SK-N-SH (cell line): ENCODE measurements around the gene MMP2. TPM values are rescaled to one million over a fixed set of nuclear protein-coding genes. Genes with fewer than 3 reads are reported as not detected.

ENCODE experiments used
- CTCF ChIA-PET: fragments of 300-600, 350-600 bp; formaldehyde crosslinking; extraction: SDS; loops from one replicate; lab custom pipeline; 2021; lab: Yijun Ruan, JAX
- POLR2A ChIA-PET: fragments of 350-600 bp; sonication (Branson Sonifier 250); formaldehyde crosslinking; extraction: SDS; loops from one replicate; lab custom pipeline; 2020; ENCODE audit warnings: antibody characterized with exemption, inconsistent platforms; lab: Yijun Ruan, JAX
- DNase-seq: peaks from one replicate; pipeline ENCODE4 v3.0.0; 2012
- H2AFZ ChIP-seq: fragments of 200-600 bp; sonication (generic); 2 replicates; pipeline ENCODE4 v1.8.1; 2016; ENCODE audit warnings: antibody characterized with exemption, mild to moderate bottlenecking, low read depth
- H3F3A ChIP-seq: fragments of 200-600 bp; sonication (generic); replicated peaks from 2 replicates; pipeline ENCODE3; 2016; ENCODE audit warnings: antibody characterized with exemption, mild to moderate bottlenecking; ENCODE audit not compliant: insufficient read depth
- H3K27ac ChIP-seq, 2 experiments: fragments of 200-500 bp in 1 of 2; fragments of 200-600 bp in 1 of 2; sonication (Bioruptor generic) in 1 of 2; sonication (generic), shearing (Covaris generic) in 1 of 2; 2 replicates each; pipeline versions ENCODE4 v1.5.1 to v1.6.1; 2014 to 2016; ENCODE audit warnings: low read depth in 2 of 2, inconsistent platforms in 1 of 2, low read length in 1 of 2, mild to moderate bottlenecking in 1 of 2, mixed read lengths in 1 of 2
- H3K27me3 ChIP-seq: fragments of 200-600 bp; sonication (generic), shearing (Covaris generic); 2 replicates; pipeline ENCODE4 v1.6.1; 2016; ENCODE audit warnings: mixed run types; ENCODE audit not compliant: insufficient read depth
- H3K36me3 ChIP-seq, 2 experiments: fragments of 200-500 bp in 1 of 2; fragments of 200-600 bp in 1 of 2; sonication (Bioruptor generic) in 1 of 2; sonication (generic) in 1 of 2; replicated peaks in 1 of 2; 2 replicates each; pipeline versions ENCODE3 to v1.5.1; 2014 to 2016; ENCODE audit warnings: low read length in 1 of 2, mild to moderate bottlenecking in 1 of 2; ENCODE audit not compliant: insufficient read depth in 2 of 2, control insufficient read depth in 1 of 2
- H3K4me1 ChIP-seq, 2 experiments: fragments of 200-500 bp in 1 of 2; fragments of 200-600 bp in 1 of 2; sonication (Bioruptor generic) in 1 of 2; sonication (generic), shearing (Covaris generic) in 1 of 2; 2 replicates each; pipeline versions ENCODE4 v1.5.1 to v1.6.1; 2014 to 2016; ENCODE audit warnings: low read depth in 1 of 2, low read length in 1 of 2, mixed run types in 1 of 2; ENCODE audit not compliant: insufficient read depth in 2 of 2, control insufficient read depth in 1 of 2
- H3K4me2 ChIP-seq: fragments of 200-600 bp; sonication (generic), shearing (Covaris generic); 2 replicates; pipeline ENCODE4 v1.6.1; 2017; ENCODE audit warnings: mixed run types
- H3K4me3 ChIP-seq, 2 experiments: fragments of 200-500 bp in 1 of 2; fragments of 200-600 bp in 1 of 2; sonication (Bioruptor generic) in 1 of 2; sonication (generic), shearing (Covaris generic) in 1 of 2; 2 replicates each; pipeline versions ENCODE4 v1.5.1 to v1.8.1; 2014 to 2016; ENCODE audit warnings: low read depth in 2 of 2, inconsistent platforms in 1 of 2, low read length in 1 of 2, mild to moderate bottlenecking in 1 of 2, mixed read lengths in 1 of 2, moderate library complexity in 1 of 2
- H3K79me2 ChIP-seq: fragments of 200-600 bp; sonication (generic); 2 replicates; pipeline ENCODE4 v1.8.1; 2017; ENCODE audit warnings: mild to moderate bottlenecking; ENCODE audit not compliant: insufficient read depth
- H3K9ac ChIP-seq: fragments of 200-600 bp; sonication (generic); 2 replicates; pipeline ENCODE4 v1.6.1; 2017; ENCODE audit warnings: mixed run types
- H3K9me2 ChIP-seq: fragments of 200-600 bp; sonication (generic); 2 replicates; pipeline ENCODE4 v1.6.1; 2017; ENCODE audit warnings: mixed run types
- H3K9me3 ChIP-seq: fragments of 200-600 bp; sonication (generic); 2 replicates; pipeline ENCODE4 v1.6.1; 2017; ENCODE audit warnings: mixed run types, mild to moderate bottlenecking, moderate library complexity
- H4K20me1 ChIP-seq: fragments of 200-600 bp; sonication (generic); 2 replicates; pipeline ENCODE4 v1.6.1; 2017; ENCODE audit warnings: mild to moderate bottlenecking, mixed run types; ENCODE audit not compliant: insufficient read depth
- CHD2 ChIP-seq: fragments of 150-350 bp; IDR thresholded peaks from 2 replicates; pipeline ENCODE4 v1.6.1; 2018; ENCODE audit warnings: low read length; ENCODE audit not compliant: partially characterized antibody
- FOSL2 ChIP-seq: IDR thresholded peaks from 2 replicates; pipeline ENCODE4 v1.4.0; 2012; ENCODE audit warnings: low read depth, mild to moderate bottlenecking, moderate library complexity, borderline replicate concordance
- GABPA ChIP-seq: IDR thresholded peaks from 2 replicates; pipeline ENCODE4 v1.4.0; 2012; ENCODE audit warnings: low read depth, mild to moderate bottlenecking
- JUND ChIP-seq: IDR thresholded peaks from 2 replicates; pipeline ENCODE4 v1.4.0; 2012
- MXI1 ChIP-seq: IDR thresholded peaks from 2 replicates; pipeline ENCODE4 v1.6.1; 2012; ENCODE audit warnings: mild to moderate bottlenecking, low read depth, low read length, improper control_type of control experiment
- NFIC ChIP-seq: IDR thresholded peaks from 2 replicates; pipeline ENCODE4 v1.4.0; 2012; ENCODE audit warnings: borderline replicate concordance
- NRF1 ChIP-seq: IDR thresholded peaks from 2 replicates; pipeline ENCODE4 v1.6.1; 2012; ENCODE audit warnings: low read depth, mild to moderate bottlenecking, low read length
- POLR2AphosphoS5 ChIP-seq: IDR thresholded peaks from 2 replicates; pipeline ENCODE4 v1.6.1; 2012; ENCODE audit warnings: low read depth, low read length
- RAD21 ChIP-seq: IDR thresholded peaks from 2 replicates; pipeline ENCODE4 v1.6.1; 2012; ENCODE audit warnings: mild to moderate bottlenecking, low read length
- RCOR1 ChIP-seq: fragments of 150-350 bp; IDR thresholded peaks from 2 replicates; pipeline ENCODE4 v1.6.1; 2017; ENCODE audit warnings: antibody characterized with exemption, low read length
- RFX5 ChIP-seq: IDR thresholded peaks from 2 replicates; pipeline ENCODE4 v1.6.1; 2012; ENCODE audit warnings: mild to moderate bottlenecking, improper control_type of control experiment, low read length
- SIN3A ChIP-seq: IDR thresholded peaks from 2 replicates; pipeline ENCODE4 v1.6.1; 2012; ENCODE audit warnings: low read depth, mild to moderate bottlenecking, low read length, moderate library complexity, borderline replicate concordance
- SMC3 ChIP-seq: IDR thresholded peaks from 2 replicates; pipeline ENCODE4 v1.6.1; 2012; ENCODE audit warnings: low read depth, low read length, improper control_type of control experiment
- TEAD4 ChIP-seq: IDR thresholded peaks from 2 replicates; pipeline ENCODE4 v1.4.0; 2012; ENCODE audit warnings: mild to moderate bottlenecking, borderline replicate concordance; ENCODE audit not compliant: insufficient read depth
- ZBTB33 ChIP-seq: IDR thresholded peaks from 2 replicates; pipeline ENCODE4 v1.4.0; 2012; ENCODE audit warnings: low read depth, borderline replicate concordance
- WGBS: methylation state at CpG from one replicate; pipeline ENCODE4 v1.1.6; 2017; ENCODE audit warnings: low lambda C conversion rate; 5-methylcytosine and 5-hydroxymethylcytosine counted together
- polyA plus RNA-seq, 3 experiments: library from polyadenylated mRNA; depleted of rRNA; stranded (reverse); fragments of >200 nt; gene quantifications; 2 replicates each; pipeline ENCODE4 v1.2.3, GENCODE V29; 2012
- TF ChIP-seq, protein P1 (sequence below): IDR thresholded peaks from 2 replicates; pipeline ENCODE4 v1.6.1; 2012; ENCODE audit warnings: mild to moderate bottlenecking, low read depth, low read length, moderate library complexity
- TF ChIP-seq, protein P2 (sequence below): fragments of 150-350 bp; IDR thresholded peaks from 2 replicates; pipeline ENCODE4 v1.6.1; 2016; ENCODE audit warnings: mild to moderate bottlenecking, low read depth, low read length

Gene MMP2
- polyA plus RNA-seq, 1 of the 3 experiments (the other 2 are of a cell fraction), result 1,101 TPM

DNA sequence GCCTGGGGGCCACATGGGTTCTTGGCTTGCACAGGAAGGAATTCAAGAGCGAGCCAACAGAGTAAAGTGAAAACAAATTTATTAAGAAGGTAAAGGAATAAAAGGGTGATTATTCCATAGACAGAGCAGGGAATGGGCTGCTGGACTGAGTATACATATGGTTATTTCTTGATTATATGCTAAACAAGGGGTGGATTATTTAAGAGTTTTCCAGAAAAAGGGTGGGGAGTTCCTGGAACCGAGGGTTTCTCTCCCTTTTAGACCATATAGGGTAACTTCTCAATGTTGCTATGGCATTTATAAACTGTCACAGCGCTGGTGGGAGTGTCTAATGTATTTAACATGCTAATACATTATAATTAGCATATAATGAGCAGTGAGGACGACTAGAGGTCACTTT lies 2.0 kb downstream of the MMP2 start:
- ChIA-PET POLR2A (interaction anchor here (1.8 kb wide), 2 partner anchors 14 to 20 kb away, joined by 6 to 8 read pairs; no protein-coding TSS in a partner anchor), CTCF (interaction anchor here (1.7 to 3.5 kb wide), 5 partner anchors 13 to 22 kb away, joined by 6 to 22 read pairs (median 10); no protein-coding TSS in a partner anchor)
- WGBS, result 58% methylated on average over 4 of the region's 4 CpGs
- Histone ChIP-seq H4K20me1 (peaks cover 26% of the 10 kb centered on the region), H3K27ac (peak overlapping the region; percentile 74 to 98), H3K9me2 (no peaks in the 10 kb centered on the region), H3K4me1 (peaks cover 10 to 33% of the 10 kb centered on the region in 2 experiments), H3K27me3 (no peaks in the 10 kb centered on the region), H3K9ac (peak overlapping the region; percentile 94; the same call in 1 of the 2 replicates), H3K36me3 (peaks cover 46 to 47% of the 10 kb centered on the region in 2 experiments), H3K4me3 (peak overlapping the region; percentile 88 to 96), H3K79me2 (peaks cover 61% of the 10 kb centered on the region), H2AFZ (no peak overlapping the region), H3F3A (peaks cover 24% of the 10 kb centered on the region), H3K9me3 (no peaks in the 10 kb centered on the region), H3K4me2 (peak overlapping the region; percentile 90)
- no peak for DNase-seq
- TF ChIP-seq GABPA (no peak), POLR2AphosphoS5 (no peak), NRF1 (no peak), RCOR1 (no peak), MXI1 (no peak), SIN3A (no peak), RAD21 (no peak), CHD2 (no peak)
- TF ChIP-seq, protein P1, sequence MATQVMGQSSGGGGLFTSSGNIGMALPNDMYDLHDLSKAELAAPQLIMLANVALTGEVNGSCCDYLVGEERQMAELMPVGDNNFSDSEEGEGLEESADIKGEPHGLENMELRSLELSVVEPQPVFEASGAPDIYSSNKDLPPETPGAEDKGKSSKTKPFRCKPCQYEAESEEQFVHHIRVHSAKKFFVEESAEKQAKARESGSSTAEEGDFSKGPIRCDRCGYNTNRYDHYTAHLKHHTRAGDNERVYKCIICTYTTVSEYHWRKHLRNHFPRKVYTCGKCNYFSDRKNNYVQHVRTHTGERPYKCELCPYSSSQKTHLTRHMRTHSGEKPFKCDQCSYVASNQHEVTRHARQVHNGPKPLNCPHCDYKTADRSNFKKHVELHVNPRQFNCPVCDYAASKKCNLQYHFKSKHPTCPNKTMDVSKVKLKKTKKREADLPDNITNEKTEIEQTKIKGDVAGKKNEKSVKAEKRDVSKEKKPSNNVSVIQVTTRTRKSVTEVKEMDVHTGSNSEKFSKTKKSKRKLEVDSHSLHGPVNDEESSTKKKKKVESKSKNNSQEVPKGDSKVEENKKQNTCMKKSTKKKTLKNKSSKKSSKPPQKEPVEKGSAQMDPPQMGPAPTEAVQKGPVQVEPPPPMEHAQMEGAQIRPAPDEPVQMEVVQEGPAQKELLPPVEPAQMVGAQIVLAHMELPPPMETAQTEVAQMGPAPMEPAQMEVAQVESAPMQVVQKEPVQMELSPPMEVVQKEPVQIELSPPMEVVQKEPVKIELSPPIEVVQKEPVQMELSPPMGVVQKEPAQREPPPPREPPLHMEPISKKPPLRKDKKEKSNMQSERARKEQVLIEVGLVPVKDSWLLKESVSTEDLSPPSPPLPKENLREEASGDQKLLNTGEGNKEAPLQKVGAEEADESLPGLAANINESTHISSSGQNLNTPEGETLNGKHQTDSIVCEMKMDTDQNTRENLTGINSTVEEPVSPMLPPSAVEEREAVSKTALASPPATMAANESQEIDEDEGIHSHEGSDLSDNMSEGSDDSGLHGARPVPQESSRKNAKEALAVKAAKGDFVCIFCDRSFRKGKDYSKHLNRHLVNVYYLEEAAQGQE, result no peak

GRCh38 chr16:55482056-55482455 lies 3.1 kb downstream of the MMP2 start:
- Histone ChIP-seq H3K9me2 (no peaks in the 10 kb centered on the region), H3K79me2 (peaks cover 61% of the 10 kb centered on the region), H3K4me2 (peak overlapping the region; percentile 90), H3F3A (peaks cover 26% of the 10 kb centered on the region)
- DNase-seq, result no peak
- POLR2A ChIA-PET, result interaction anchor here (0.6 kb wide), 1 partner anchor 65 kb away, joined by 4 read pairs; no protein-coding TSS in a partner anchor
- peak; percentile 24; the same call in 1 of the 2 replicates for TF ChIP-seq FOSL2
- no peak for TF ChIP-seq NFIC
- TF ChIP-seq GABPA, result no peak
- TF ChIP-seq SMC3, result no peak
- TF ChIP-seq, protein P2, sequence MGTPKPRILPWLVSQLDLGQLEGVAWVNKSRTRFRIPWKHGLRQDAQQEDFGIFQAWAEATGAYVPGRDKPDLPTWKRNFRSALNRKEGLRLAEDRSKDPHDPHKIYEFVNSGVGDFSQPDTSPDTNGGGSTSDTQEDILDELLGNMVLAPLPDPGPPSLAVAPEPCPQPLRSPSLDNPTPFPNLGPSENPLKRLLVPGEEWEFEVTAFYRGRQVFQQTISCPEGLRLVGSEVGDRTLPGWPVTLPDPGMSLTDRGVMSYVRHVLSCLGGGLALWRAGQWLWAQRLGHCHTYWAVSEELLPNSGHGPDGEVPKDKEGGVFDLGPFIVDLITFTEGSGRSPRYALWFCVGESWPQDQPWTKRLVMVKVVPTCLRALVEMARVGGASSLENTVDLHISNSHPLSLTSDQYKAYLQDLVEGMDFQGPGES, result no peak
- no peak for TF ChIP-seq RFX5
- TF ChIP-seq TEAD4, result no peak
- TF ChIP-seq JUND, result 0 out of 2 replicates have a peak, but pooled peaks have one; percentile 11
- no peak for TF ChIP-seq RAD21
- TF ChIP-seq RCOR1, result no peak
- TF ChIP-seq ZBTB33, result no peak
- TF ChIP-seq, all 33 proteins: peak for 2
- no peak overlapping the region for H2AFZ ChIP-seq
- H3K36me3 ChIP-seq, result peaks cover 55% of the 10 kb centered on the region in 2 experiments
- no peaks in the 10 kb centered on the region for H3K27me3 ChIP-seq
- 78% methylated on average over 2 of the region's 2 CpGs for WGBS
- CTCF ChIA-PET, result interaction anchor here (3.2 to 3.5 kb wide), 2 partner anchors 12 to 18 kb away, joined by 10 to 11 read pairs; no protein-coding TSS in a partner anchor
- no peak overlapping the region; a peak in 1 of 4 replicates for H3K4me3 ChIP-seq
- H3K4me1 ChIP-seq, result peaks cover 13 to 37% of the 10 kb centered on the region in 2 experiments
- peaks cover 26% of the 10 kb centered on the region for H4K20me1 ChIP-seq
- H3K9me3 ChIP-seq, result no peaks in the 10 kb centered on the region
- no peak overlapping the region for H3K9ac ChIP-seq
- H3K27ac ChIP-seq, result peak overlapping the region in 1 of 2 experiments; percentile 74; a peak in 2 of 4 replicates
